ENCODE data around the gene CCDC121. TPM values are rescaled to one million over a fixed set of nuclear protein-coding genes. Genes with fewer than 3 reads are reported as not detected.
A peak's percentile ranks its signal among the peaks of the same experiment; 100 is the strongest.

The CCDC121 gene
- total and polyA plus RNA-seq, 9 of the 15 experiments (the other 6 are each of a cell fraction or from before 2014, with no cell fraction given): 2.2 to 4.7 (median 4.1) TPM

GRCh38 chr2:27582695-27583389 lies 46.0 kb downstream of the CCDC121 start, which contains the start of gene ZNF512 (continued):
- TF ChIP-seq ELF4 (CRISPR knock-in tag; IDR thresholded peaks at IDR 0.05) (0 out of 2 replicates have a peak, but pooled peaks have one; percentile 55), NR2C1 (IDR thresholded peaks at IDR 0.05) (peak; percentile 82), NR2C1 (tag; IDR thresholded peaks at IDR 0.05) (no peak), SPI1 (IDR thresholded peaks at IDR 0.05; ENCODE audit: borderline replicate concordance, low read depth, low read length) (peak; percentile 94), PHB2 (IDR thresholded peaks at IDR 0.05; ENCODE audit: low read depth) (0 out of 2 replicates have a peak, but pooled peaks have one; percentile 13), ZNF764 (CRISPR knock-in tag; IDR thresholded peaks at IDR 0.05; ENCODE audit: low read depth) (no peak), JUN (IDR thresholded peaks at IDR 0.05; ENCODE audit: borderline replicate concordance, low read depth, low read length) (peak; percentile 62; the same call in 1 of the 2 replicates), JUN (CRISPR knock-in tag; IDR thresholded peaks at IDR 0.05; ENCODE audit: borderline replicate concordance) (no peak), ZEB2 (IDR thresholded peaks at IDR 0.05) (peak; percentile 54; the same call in 1 of the 2 replicates), RBM34 (IDR thresholded peaks at IDR 0.05; ENCODE audit: borderline replicate concordance, insufficient read depth, low read length) (no peak), RBBP5 (IDR thresholded peaks at IDR 0.05; ENCODE audit: borderline replicate concordance, insufficient read depth, low read length, poor library complexity, severe bottlenecking) (peak; percentile 55), XRCC3 (IDR thresholded peaks at IDR 0.05) (no peak), ATF7 (IDR thresholded peaks at IDR 0.05) (peak; percentile 35; the same call in 1 of the 2 replicates), ZNF778 (CRISPR knock-in tag; IDR thresholded peaks at IDR 0.05) (no peak), BRD4 (IDR thresholded peaks at IDR 0.05) (peak; percentile 24; the same call in 1 of the 2 replicates), TGIF2 (CRISPR knock-in tag; IDR thresholded peaks at IDR 0.05) (0 out of 2 replicates have a peak, but pooled peaks have one; percentile 51), ETV5 (CRISPR knock-in tag; IDR thresholded peaks at IDR 0.05; ENCODE audit: low read depth) (peak; percentile 89), ELF2 (CRISPR knock-in tag; IDR thresholded peaks at IDR 0.05) (peak; percentile 82), STAT6 (CRISPR knock-in tag; IDR thresholded peaks at IDR 0.05) (no peak), RB1 (IDR thresholded peaks at IDR 0.05; ENCODE audit: low read depth) (peak; percentile 15; the same call in 1 of the 2 replicates), ASH1L (IDR thresholded peaks at IDR 0.05; ENCODE audit: borderline replicate concordance, low read depth, partially characterized antibody) (peak; percentile 14)
- TF ChIP-seq, protein P1, sequence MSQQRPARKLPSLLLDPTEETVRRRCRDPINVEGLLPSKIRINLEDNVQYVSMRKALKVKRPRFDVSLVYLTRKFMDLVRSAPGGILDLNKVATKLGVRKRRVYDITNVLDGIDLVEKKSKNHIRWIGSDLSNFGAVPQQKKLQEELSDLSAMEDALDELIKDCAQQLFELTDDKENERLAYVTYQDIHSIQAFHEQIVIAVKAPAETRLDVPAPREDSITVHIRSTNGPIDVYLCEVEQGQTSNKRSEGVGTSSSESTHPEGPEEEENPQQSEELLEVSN (IDR thresholded peaks at IDR 0.05; ENCODE audit: borderline replicate concordance in 1 of 2, extremely low read depth in 1 of 2, insufficient read depth in 1 of 2, insufficient read length in 1 of 2, low read depth in 1 of 2, low read length in 1 of 2, poor library complexity in 1 of 2, severe bottlenecking in 1 of 2): peak; percentile 62 to 79
- TF ChIP-seq, protein P2, sequence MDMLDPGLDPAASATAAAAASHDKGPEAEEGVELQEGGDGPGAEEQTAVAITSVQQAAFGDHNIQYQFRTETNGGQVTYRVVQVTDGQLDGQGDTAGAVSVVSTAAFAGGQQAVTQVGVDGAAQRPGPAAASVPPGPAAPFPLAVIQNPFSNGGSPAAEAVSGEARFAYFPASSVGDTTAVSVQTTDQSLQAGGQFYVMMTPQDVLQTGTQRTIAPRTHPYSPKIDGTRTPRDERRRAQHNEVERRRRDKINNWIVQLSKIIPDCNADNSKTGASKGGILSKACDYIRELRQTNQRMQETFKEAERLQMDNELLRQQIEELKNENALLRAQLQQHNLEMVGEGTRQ (CRISPR knock-in tag; IDR thresholded peaks at IDR 0.05): peak; percentile 97

All from K562 (cell line).